GM10266 (cell line): ENCODE measurements around the gene R3HDM2.
A peak's percentile ranks its signal among the peaks of the same experiment; 100 is the strongest.

Source experiments
- DNase-seq: peaks from one replicate; pipeline ENCODE4 v3.0.0; 2012; ENCODE audit errors: extremely low spot score
- TF ChIP-seq, protein P1 (sequence below): IDR thresholded peaks from 2 replicates; pipeline ENCODE4 v1.5.1; 2012; ENCODE audit warnings: mild to moderate bottlenecking, low read depth; ENCODE audit not compliant: control insufficient read depth, insufficient read depth; ENCODE audit errors: missing control alignments

R3HDM2 gene

DNA sequence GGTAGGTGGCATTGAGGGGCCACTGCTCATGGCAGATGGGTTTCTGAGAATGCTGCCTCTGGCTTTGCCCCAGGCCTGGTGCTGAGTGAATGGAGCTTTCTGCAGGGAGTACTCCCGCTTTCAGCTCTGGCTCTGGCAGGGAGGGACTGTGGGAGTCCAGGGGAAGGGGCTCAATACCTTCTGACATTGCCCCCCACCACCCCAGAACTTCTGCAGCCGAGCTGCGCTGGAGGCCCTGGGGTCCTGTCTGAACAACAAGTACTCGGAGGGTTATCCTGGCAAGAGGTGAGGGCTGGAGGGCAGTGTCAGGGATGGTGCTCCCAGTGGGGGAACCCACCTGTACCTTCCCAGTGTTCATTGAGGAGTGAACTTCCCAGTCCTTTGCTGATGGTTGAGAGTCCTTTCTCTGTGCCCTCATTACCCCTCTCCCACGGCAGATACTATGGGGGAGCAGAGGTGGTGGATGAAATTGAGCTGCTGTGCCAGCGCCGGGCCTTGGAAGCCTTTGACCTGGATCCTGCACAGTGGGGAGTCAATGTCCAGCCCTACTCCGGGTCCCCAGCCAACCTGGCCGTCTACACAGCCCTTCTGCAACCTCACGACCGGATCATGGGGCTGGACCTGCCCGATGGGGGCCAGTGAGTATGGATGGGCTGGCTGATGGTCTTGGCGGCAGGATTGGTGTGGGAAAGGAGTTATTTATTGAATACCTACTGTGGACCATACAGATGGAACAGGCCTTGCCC is 199.4 kb downstream of the R3HDM2 start:
- DNase-seq, result no peak
- TF ChIP-seq, protein P1, sequence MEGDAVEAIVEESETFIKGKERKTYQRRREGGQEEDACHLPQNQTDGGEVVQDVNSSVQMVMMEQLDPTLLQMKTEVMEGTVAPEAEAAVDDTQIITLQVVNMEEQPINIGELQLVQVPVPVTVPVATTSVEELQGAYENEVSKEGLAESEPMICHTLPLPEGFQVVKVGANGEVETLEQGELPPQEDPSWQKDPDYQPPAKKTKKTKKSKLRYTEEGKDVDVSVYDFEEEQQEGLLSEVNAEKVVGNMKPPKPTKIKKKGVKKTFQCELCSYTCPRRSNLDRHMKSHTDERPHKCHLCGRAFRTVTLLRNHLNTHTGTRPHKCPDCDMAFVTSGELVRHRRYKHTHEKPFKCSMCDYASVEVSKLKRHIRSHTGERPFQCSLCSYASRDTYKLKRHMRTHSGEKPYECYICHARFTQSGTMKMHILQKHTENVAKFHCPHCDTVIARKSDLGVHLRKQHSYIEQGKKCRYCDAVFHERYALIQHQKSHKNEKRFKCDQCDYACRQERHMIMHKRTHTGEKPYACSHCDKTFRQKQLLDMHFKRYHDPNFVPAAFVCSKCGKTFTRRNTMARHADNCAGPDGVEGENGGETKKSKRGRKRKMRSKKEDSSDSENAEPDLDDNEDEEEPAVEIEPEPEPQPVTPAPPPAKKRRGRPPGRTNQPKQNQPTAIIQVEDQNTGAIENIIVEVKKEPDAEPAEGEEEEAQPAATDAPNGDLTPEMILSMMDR, result no peak

DNA sequence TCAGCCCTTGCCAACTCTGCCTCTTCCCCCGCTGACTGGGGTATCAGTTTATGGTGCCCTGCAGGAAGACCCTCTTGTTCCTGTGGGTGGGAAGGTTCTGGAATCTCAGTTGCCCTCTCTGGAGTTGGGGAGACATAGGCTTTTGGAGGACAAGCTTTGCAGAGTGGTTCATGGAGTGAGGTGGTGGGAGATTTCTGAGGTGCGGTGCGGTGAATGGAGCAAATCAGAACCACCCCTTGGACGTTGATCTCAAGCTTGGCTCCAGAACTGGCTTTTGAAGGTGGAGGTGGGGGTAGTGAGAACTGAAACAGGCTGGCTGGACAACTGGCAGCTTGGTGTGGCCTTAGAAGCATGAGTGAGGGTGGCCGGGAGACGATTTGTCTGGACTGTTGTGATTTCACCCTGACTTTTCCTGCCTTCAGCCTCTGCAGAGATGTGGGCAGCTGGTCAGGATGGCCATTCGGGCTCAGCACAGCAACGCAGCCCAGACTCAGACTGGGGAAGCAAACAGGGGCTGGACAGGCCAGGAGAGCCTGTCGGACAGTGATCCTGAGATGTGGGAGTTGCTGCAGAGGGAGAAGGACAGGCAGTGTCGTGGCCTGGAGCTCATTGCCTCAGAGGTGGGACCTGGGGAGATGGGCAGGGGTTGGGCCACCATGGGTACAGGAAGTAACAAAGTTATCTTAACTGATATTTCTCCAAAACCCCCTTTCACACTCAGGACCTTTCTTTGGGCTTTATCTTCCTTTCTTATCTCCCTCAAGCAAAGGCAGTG is 200.3 kb downstream of the R3HDM2 start:
- no peak for DNase-seq
- TF ChIP-seq, protein P1, result no peak

DNA sequence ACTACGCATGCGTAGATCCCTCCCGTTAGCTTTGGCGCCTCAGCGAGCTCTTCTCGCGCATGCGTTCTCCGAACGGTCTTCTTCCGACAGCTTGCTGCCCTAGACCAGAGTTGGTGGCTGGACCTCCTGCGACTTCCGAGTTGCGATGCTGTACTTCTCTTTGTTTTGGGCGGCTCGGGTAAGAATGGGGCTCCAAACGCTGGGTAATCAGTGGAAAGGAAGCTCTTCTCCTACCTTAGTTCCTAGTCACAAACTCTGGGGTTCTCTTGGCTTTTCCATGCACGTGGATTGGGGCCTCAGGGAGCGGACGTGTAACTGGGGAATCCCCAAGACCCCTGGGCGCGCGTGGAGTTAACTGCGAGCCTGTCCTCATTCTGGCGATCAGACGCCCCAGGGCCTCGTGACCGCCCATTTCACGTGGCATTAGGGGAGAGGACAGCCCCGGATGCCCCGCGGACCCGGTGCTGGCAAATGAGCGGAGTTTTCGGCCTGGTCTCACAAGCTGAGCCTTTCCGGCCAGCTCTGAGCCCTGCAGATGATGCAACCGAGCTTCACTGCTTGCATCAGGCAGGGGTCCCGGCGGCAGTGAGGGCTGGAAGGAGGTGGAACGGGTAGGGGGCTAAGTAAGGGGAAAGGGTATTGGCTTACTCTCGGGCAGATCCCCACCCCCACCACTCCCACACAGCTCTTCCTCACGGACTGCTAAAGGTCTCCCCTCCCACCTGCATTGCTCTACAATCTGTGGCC is 201.0 kb downstream of the R3HDM2 start, which contains the start of gene SHMT2:
SHMT2 (plus strand) TSS at position 78 of the 747 bp plus-strand sequence; CDS start at position 146, 68 bp downstream.
- TF ChIP-seq, protein P1, result no peak
- DNase-seq, result peak; percentile 98

DNA sequence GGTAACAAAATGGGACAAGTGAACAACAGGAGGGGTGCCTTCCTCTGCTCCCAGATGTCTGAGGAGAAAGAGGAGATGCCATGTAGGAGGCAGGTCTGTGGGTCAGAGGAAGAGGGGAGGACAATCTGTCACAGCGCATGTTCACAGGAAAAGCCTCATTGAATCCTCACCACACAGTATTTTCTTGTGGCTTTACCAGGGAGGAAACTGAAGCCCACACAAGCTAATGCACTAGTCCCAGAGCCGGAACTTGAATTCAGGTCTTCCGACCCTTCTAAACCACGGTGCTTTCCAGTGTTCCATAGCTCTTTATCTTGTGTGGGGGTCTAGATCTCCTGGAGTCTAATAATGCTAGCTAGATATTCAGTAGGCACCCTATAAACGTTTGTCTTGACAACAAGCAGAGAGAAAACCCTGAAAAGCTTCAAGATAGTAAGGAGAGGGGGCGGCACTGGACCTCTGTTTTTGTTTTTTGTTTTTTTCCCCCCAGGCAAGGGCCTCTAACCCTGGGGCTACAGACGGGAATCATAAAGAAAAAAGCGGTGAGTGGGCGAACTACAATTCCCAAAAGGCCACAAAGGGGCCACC is 201.7 kb downstream of the R3HDM2 start:
- TF ChIP-seq, protein P1, result no peak
- no peak for DNase-seq

DNA sequence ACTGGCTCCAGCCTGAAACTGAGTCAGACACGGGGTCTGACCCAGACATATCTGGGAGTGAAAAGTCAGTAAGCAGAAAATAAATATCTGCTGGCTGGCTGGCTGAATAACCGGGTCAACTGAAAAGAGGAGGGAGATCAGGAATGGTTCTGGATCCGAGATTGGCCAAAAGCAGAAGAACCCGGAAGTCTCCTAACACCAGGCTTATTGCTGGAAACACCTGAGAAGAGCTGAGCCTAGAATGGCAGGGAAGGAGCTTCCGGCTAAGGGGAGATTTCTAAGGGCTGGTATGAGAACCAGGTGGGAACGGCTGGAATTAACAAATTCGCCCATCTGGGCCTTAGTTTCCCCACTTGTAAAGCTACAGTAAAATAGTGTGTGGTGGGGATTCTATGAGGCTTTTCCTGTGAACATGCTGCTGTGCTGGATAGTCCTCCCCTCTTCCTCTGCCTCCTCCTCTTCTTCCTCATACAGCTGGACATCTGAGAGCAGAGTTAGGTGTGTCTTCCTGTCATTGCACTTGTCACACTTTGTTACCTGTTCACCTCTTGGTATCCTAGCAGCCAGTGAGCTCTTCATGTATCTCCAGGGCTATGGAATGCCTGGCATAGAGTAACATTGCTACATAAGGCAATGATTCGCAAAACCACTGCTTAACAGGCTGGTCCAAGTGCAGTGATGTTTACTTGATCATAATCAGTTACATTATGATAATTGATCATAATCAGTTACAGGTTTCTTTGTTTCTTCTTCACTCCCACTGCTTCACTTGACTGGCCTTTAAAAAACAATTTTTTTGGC is 203.3 kb downstream of the R3HDM2 start:
- DNase-seq, result no peak
- TF ChIP-seq, protein P1, result no peak

DNA sequence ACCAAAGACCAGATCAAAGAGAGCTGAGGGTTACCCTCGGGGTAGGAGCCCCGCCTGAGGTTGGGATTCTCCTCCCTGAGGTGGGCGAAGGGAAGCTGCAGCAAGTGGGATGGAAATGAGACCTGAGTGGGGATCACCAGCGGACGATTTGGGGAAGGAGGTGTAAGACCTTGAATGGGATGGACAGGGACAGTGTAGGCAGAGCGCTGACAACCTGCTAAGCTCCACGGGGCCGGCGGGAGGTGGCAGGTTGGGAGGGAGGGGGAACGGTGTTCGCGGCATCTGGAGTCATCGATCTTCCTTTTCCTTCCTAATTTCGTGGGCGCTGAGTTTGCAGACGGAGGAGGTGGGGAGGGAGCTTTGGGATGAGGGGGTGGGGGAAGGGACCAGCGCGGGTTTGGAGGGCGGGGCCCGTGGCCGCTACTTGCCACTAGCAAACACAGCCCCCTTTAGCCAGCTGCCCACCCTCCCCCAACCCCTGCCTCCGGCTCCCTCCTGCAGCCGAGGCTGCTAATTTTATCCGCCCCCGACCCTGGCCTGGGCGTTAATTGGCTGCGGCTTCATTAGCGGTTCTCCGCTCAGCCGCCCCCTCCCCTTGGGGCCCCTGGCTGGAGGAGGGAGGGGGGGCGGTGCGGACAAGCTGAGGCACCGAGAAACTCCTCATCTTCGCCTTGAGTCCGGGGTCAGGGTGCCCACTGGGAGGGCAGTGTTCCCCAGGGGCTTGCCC is 204.1 kb downstream of the R3HDM2 start:
- DNase-seq, result no peak
- TF ChIP-seq, protein P1, result no peak
